HCT116 (cell line): ENCODE data around the gene TMEM120A. TPM values are rescaled to one million over a fixed set of nuclear protein-coding genes. Genes with fewer than 3 reads are reported as not detected.

Source experiments
- ATAC-seq: fragments of 200-7000 bp; cut with Tn5 transposase; 2 replicates; pipeline ENCODE4 v1.9.1; 2020; ENCODE audit warnings: mild to moderate bottlenecking, moderate library complexity
- BruUV-seq: library from RNA; stranded (reverse); fragments of 400-500 nt; replicated peaks from 2 replicates; lab custom pipeline; 2021; lab: Mats Ljungman, UMichigan
- CTCF ChIA-PET: fragments of 300-600 bp; sonication (Branson Sonifier 250); formaldehyde crosslinking; loops from one replicate; lab custom pipeline; 2021; ENCODE audit warnings: antibody characterized with exemption; lab: Charles Lee
- POLR2A ChIA-PET: fragments of 300-600, 350-600 bp; sonication (Branson Sonifier 250); formaldehyde crosslinking; loops from one replicate; lab custom pipeline; 2021; ENCODE audit warnings: antibody characterized with exemption; lab: Charles Lee
- RAD21 ChIA-PET, 2 experiments: fragments of 300-600 bp; sonication (Branson Sonifier 250); formaldehyde crosslinking; loops; one replicate each; lab custom pipeline; 2023; ENCODE audit warnings: low total read pairs in 2 of 2; ENCODE audit not compliant: uncharacterized antibody in 2 of 2, unreplicated experiment in 2 of 2, low non-redundant PET in 1 of 2; lab: Charles Lee
- DNase-seq: peaks from one replicate; pipeline ENCODE4 v3.0.0-alpha.2; 2010; ENCODE audit warnings: low read depth, low spot score
- H2AFZ ChIP-seq: fragments of 200-600 bp; shearing (Covaris generic), sonication (generic); 2 replicates; pipeline ENCODE4 v1.6.1; 2017; ENCODE audit warnings: low read depth, mixed run types, mixed read lengths, antibody characterized with exemption, low read length; ENCODE audit not compliant: poor library complexity, severe bottlenecking
- H3K27ac ChIP-seq: 2 replicates; pipeline ENCODE4 v1.5.1; 2012; ENCODE audit warnings: low read depth, low read length
- H3K27me3 ChIP-seq: fragments of 200-600 bp; sonication (generic); 2 replicates; pipeline ENCODE4 v1.6.1; 2016; ENCODE audit warnings: mixed run types, low read length, mixed read lengths; ENCODE audit not compliant: insufficient read depth
- H3K36me3 ChIP-seq, 2 experiments: fragments of 200-500 bp in 1 of 2; fragments of 200-600 bp in 1 of 2; sonication (Bioruptor generic) in 1 of 2; sonication (generic) in 1 of 2; 2 replicates each; pipeline versions ENCODE4 v1.5.1 to v1.6.1; 2014 to 2016; ENCODE audit warnings: low read length in 2 of 2, inconsistent platforms in 1 of 2, mixed read lengths in 1 of 2, mixed run types in 1 of 2; ENCODE audit not compliant: insufficient read depth in 2 of 2, control insufficient read depth in 1 of 2
- H3K4me1 ChIP-seq, 2 experiments: fragments of 200-600 bp in 1 of 2; sonication (generic) in 1 of 2; 2 replicates each; pipeline versions ENCODE4 v1.5.1 to v1.6.1; 2012 to 2017; ENCODE audit warnings: low read length in 2 of 2, inconsistent platforms in 1 of 2, mild to moderate bottlenecking in 1 of 2, mixed read lengths in 1 of 2, mixed run types in 1 of 2, moderate library complexity in 1 of 2; ENCODE audit not compliant: insufficient read depth in 2 of 2, control insufficient read depth in 1 of 2
- H3K4me2 ChIP-seq: fragments of 200-600 bp; sonication (generic); 2 replicates; pipeline ENCODE4 v1.6.1; 2017; ENCODE audit warnings: mixed run types, low read length, mixed read lengths
- H3K4me3 ChIP-seq, 2 experiments: fragments of 200-600 bp in 1 of 2; sonication (generic) in 1 of 2; replicated peaks in 1 of 2; 2 replicates each; pipeline ENCODE4 v1.5.1; 2011 to 2016; ENCODE audit warnings: low read length in 2 of 2, control low read depth in 1 of 2, low read depth in 1 of 2, mild to moderate bottlenecking in 1 of 2, mixed read lengths in 1 of 2, mixed run types in 1 of 2
- H3K79me2 ChIP-seq: fragments of 200-600 bp; sonication (generic); 2 replicates; pipeline ENCODE4 v1.6.1; 2017; ENCODE audit warnings: mild to moderate bottlenecking, mixed run types, low read length, moderate library complexity, mixed read lengths; ENCODE audit not compliant: insufficient read depth
- H3K9ac ChIP-seq: fragments of 200-600 bp; sonication (generic); 2 replicates; pipeline ENCODE4 v1.6.1; 2016; ENCODE audit warnings: low read length, mixed read lengths
- H3K9me2 ChIP-seq: fragments of 200-600 bp; sonication (generic), shearing (Covaris generic); 2 replicates; pipeline ENCODE4 v1.6.1; 2017; ENCODE audit warnings: mixed run types, mild to moderate bottlenecking, moderate library complexity; ENCODE audit not compliant: insufficient read depth
- H3K9me3 ChIP-seq, 2 experiments: fragments of 200-500 bp in 1 of 2; fragments of 200-600 bp in 1 of 2; sonication (Bioruptor generic) in 1 of 2; sonication (generic) in 1 of 2; 2 replicates each; pipeline ENCODE4 v1.6.1; 2014 to 2017; ENCODE audit warnings: low read length in 2 of 2, mixed read lengths in 2 of 2, inconsistent platforms in 1 of 2, low read depth in 1 of 2, mild to moderate bottlenecking in 1 of 2, mixed run types in 1 of 2, moderate library complexity in 1 of 2; ENCODE audit not compliant: control insufficient read depth in 1 of 2, insufficient read depth in 1 of 2
- H4K20me1 ChIP-seq: fragments of 200-600 bp; sonication (generic), shearing (Covaris generic); 2 replicates; pipeline ENCODE4 v1.6.1; 2017; ENCODE audit warnings: mixed run types, mild to moderate bottlenecking, moderate library complexity; ENCODE audit not compliant: insufficient read depth
- CEBPB ChIP-seq: IDR thresholded peaks from 2 replicates; pipeline ENCODE4 v1.6.1; 2012; ENCODE audit warnings: low read depth
- ELF1 ChIP-seq: IDR thresholded peaks from 2 replicates; pipeline ENCODE4 v1.6.1; 2012; ENCODE audit warnings: low read depth, borderline replicate concordance
- EZH2 ChIP-seq: fragments of 200-600 bp; sonication (generic); IDR thresholded peaks from 2 replicates; pipeline ENCODE4 v1.6.1; 2017; ENCODE audit warnings: antibody characterized with exemption, mixed run types
- EZH2phosphoT487 ChIP-seq: fragments of 200-600 bp; IDR thresholded peaks from 2 replicates; pipeline ENCODE4 v1.6.1; 2018; ENCODE audit warnings: antibody characterized with exemption, borderline replicate concordance
- JUND ChIP-seq: IDR thresholded peaks from 2 replicates; pipeline ENCODE4 v1.6.1; 2012
- POLR2A ChIP-seq: IDR thresholded peaks from 2 replicates; pipeline ENCODE4 v1.7.0; 2011; ENCODE audit warnings: borderline replicate concordance; ENCODE audit not compliant: insufficient read depth, insufficient read length; ENCODE audit errors: extremely low read depth
- SRF ChIP-seq: IDR thresholded peaks from 2 replicates; pipeline ENCODE4 v1.6.1; 2012; ENCODE audit warnings: low read depth
- TCF7L2 ChIP-seq: IDR thresholded peaks from 2 replicates; pipeline ENCODE4 v1.7.0; 2011; ENCODE audit warnings: borderline replicate concordance, inconsistent platforms; ENCODE audit not compliant: insufficient read depth, insufficient read length; ENCODE audit errors: extremely low read depth
- ZFX ChIP-seq: fragments of 450-650 bp; IDR thresholded peaks from 2 replicates; pipeline ENCODE4 v1.6.1; 2017
- ZNF274 ChIP-seq: fragments of 200-500 bp; sonication (Bioruptor generic); IDR thresholded peaks from 2 replicates; pipeline ENCODE4 v1.6.1; 2014; ENCODE audit warnings: mild to moderate bottlenecking, low read depth, low read length, inconsistent platforms
- intact Hi-C: fragments of 100-400 bp; cut with micrococcal nuclease; formaldehyde crosslinking; loops from 2 replicates; pipeline ENCODE4 v1.10.0; 2022
- total RNA-seq: library from RNA; stranded (reverse); gene quantifications from one replicate; pipeline ENCODE4 v1.2.1, GENCODE V29; 2021; ENCODE audit not compliant: unreplicated experiment
- TF ChIP-seq, protein P1 (sequence below): IDR thresholded peaks from 2 replicates; pipeline ENCODE4 v1.6.1; 2012
- TF ChIP-seq, protein P2 (sequence below): IDR thresholded peaks from 2 replicates; pipeline ENCODE4 v1.6.1; 2012; ENCODE audit warnings: low read depth
- TF ChIP-seq, protein P3 (sequence below): IDR thresholded peaks from 2 replicates; pipeline ENCODE4 v1.6.1; 2011; ENCODE audit warnings: mild to moderate bottlenecking, low read length, moderate library complexity; ENCODE audit not compliant: insufficient replicate concordance; ENCODE audit errors: extremely low read depth

Gene TMEM120A
- total RNA-seq, 1 experiment from 2014 or later, result 25.9 TPM

DNA sequence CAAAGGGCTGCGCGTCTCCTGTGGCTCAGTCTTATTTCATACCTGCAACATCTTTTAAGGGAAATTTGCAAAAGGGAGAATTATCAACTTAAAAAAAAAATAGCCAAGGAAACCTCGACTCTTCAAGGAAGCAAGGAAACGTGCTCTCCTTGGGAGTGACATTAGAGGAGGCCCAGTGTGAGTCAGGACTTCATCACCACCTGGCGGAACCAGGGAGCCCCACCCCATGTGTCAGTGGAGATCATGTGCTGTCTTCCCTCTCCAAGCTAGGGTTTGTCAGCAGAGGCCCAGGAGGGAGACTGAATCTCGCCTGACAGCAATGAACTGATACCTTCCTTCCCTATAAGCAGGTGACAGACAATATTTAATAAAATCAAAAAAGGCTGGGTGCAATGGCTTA is 50.5 kb downstream of the TMEM120A start (continued):
- TF ChIP-seq, protein P1, sequence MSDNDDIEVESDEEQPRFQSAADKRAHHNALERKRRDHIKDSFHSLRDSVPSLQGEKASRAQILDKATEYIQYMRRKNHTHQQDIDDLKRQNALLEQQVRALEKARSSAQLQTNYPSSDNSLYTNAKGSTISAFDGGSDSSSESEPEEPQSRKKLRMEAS, result peak; percentile 99
- TF ChIP-seq ELF1 (no peak), POLR2A (no peak), JUND (peak; percentile 78), TCF7L2 (no peak), EZH2phosphoT487 (no peak), EZH2 (no peak), CEBPB (no peak), SRF (no peak), ZNF274 (no peak)
- TF ChIP-seq, protein P2, sequence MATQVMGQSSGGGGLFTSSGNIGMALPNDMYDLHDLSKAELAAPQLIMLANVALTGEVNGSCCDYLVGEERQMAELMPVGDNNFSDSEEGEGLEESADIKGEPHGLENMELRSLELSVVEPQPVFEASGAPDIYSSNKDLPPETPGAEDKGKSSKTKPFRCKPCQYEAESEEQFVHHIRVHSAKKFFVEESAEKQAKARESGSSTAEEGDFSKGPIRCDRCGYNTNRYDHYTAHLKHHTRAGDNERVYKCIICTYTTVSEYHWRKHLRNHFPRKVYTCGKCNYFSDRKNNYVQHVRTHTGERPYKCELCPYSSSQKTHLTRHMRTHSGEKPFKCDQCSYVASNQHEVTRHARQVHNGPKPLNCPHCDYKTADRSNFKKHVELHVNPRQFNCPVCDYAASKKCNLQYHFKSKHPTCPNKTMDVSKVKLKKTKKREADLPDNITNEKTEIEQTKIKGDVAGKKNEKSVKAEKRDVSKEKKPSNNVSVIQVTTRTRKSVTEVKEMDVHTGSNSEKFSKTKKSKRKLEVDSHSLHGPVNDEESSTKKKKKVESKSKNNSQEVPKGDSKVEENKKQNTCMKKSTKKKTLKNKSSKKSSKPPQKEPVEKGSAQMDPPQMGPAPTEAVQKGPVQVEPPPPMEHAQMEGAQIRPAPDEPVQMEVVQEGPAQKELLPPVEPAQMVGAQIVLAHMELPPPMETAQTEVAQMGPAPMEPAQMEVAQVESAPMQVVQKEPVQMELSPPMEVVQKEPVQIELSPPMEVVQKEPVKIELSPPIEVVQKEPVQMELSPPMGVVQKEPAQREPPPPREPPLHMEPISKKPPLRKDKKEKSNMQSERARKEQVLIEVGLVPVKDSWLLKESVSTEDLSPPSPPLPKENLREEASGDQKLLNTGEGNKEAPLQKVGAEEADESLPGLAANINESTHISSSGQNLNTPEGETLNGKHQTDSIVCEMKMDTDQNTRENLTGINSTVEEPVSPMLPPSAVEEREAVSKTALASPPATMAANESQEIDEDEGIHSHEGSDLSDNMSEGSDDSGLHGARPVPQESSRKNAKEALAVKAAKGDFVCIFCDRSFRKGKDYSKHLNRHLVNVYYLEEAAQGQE, result no peak
- TF ChIP-seq, all 23 proteins: peak for 8

DNA sequence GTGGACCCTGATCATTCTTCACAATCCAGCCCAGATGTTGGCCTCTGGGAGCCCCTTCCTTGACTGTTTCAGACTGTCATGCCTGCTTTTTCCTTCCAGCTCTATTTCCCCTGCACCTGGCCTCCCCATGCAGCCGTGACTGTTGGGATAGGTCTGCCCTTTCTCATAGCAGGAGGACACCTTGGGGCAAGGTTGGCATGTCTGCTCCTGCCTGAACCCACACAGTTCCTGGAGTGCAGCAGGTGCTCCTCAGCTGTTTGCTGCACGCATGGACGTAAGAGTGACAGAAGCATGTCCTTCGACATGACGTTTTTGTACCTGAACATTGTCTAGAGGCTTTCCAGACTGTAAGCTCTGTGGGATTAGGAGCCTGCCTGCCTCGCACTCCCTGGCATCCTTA is 55.5 kb downstream of the TMEM120A start:
- ATAC-seq (no peak), DNase-seq (no peak)
- CTCF ChIA-PET, result no interaction called here
- TF ChIP-seq ZFX (no peak), EZH2 (no peak), SRF (no peak), ZNF274 (no peak)
- TF ChIP-seq, protein P3, sequence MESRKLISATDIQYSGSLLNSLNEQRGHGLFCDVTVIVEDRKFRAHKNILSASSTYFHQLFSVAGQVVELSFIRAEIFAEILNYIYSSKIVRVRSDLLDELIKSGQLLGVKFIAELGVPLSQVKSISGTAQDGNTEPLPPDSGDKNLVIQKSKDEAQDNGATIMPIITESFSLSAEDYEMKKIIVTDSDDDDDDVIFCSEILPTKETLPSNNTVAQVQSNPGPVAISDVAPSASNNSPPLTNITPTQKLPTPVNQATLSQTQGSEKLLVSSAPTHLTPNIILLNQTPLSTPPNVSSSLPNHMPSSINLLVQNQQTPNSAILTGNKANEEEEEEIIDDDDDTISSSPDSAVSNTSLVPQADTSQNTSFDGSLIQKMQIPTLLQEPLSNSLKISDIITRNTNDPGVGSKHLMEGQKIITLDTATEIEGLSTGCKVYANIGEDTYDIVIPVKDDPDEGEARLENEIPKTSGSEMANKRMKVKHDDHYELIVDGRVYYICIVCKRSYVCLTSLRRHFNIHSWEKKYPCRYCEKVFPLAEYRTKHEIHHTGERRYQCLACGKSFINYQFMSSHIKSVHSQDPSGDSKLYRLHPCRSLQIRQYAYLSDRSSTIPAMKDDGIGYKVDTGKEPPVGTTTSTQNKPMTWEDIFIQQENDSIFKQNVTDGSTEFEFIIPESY, result no peak
- TF ChIP-seq, protein P2, result no peak

More for the DNA sequence above, 55.5 kb downstream of the TMEM120A start:
- RAD21 ChIA-PET, result interaction anchor here in 1 of 2 experiments (0.6 kb wide), 1 partner anchor 81 kb away, joined by 4 read pairs; no protein-coding TSS in a partner anchor
- Histone ChIP-seq H3K27ac (no peak overlapping the region), H3K4me3 (no peak overlapping the region), H3K9me2 (no peaks in the 10 kb centered on the region), H3K4me1 (peaks cover 25 to 32% of the 10 kb centered on the region in 2 experiments), H3K79me2 (peaks cover 20% of the 10 kb centered on the region), H3K9me3 (no peaks in the 10 kb centered on the region), H3K4me2 (no peak overlapping the region), H3K9ac (no peak overlapping the region), H3K27me3 (no peaks in the 10 kb centered on the region), H3K36me3 (no peaks in the 10 kb centered on the region), H2AFZ (no peak overlapping the region), H4K20me1 (no peaks in the 10 kb centered on the region)
- POLR2A ChIA-PET, result interaction anchor here (0.6 to 1.2 kb wide), 2 partner anchors 23 to 336 kb away, joined by 3 to 5 read pairs; no protein-coding TSS in a partner anchor
- BruUV-seq, result no TSS peak
- intact Hi-C loops, result no loop called here
